Liver (tissue), 3 donors: ENCODE measurements around the gene VWCE.

Experiments used
- GABPA ChIP-seq, 2 donors: IDR thresholded peaks in 1 of 2; conservative IDR thresholded peaks in 1 of 2; 2 replicates each; pipeline ENCODE4 v1.6.1; 2016; ENCODE audit warnings: antibody characterized with exemption in 2 of 2, mild to moderate bottlenecking in 1 of 2, moderate library complexity in 1 of 2
- JUND ChIP-seq, 2 donors: IDR thresholded peaks; 2 replicates each; pipeline ENCODE4 v1.6.1; 2016; ENCODE audit warnings: antibody characterized with exemption in 2 of 2
- RAD21 ChIP-seq, 2 donors: IDR thresholded peaks; 2 replicates each; pipeline ENCODE4 v1.6.1; 2016; ENCODE audit warnings: antibody characterized with exemption in 2 of 2, mild to moderate bottlenecking in 2 of 2
- RXRA ChIP-seq, 2 donors: IDR thresholded peaks; 2 replicates each; pipeline ENCODE4 v1.6.1; 2017 to 2018; ENCODE audit warnings: antibody characterized with exemption in 2 of 2, mild to moderate bottlenecking in 1 of 2
- TAF1 ChIP-seq: conservative IDR thresholded peaks from 2 replicates; pipeline ENCODE4 v1.6.1; 2016; ENCODE audit warnings: antibody characterized with exemption, mild to moderate bottlenecking
- TF ChIP-seq, protein P1 (sequence below): fragments of 150-350 bp; IDR thresholded peaks from 2 replicates; pipeline ENCODE4 v1.5.1; 2017; ENCODE audit warnings: improper control_type of control experiment, low read depth, low read length; ENCODE audit not compliant: missing input control
- TF ChIP-seq, protein P2 (sequence below): IDR thresholded peaks from 2 replicates; pipeline ENCODE4 v1.6.1; 2016; ENCODE audit warnings: antibody characterized with exemption
- TF ChIP-seq, protein P3 (sequence below): IDR thresholded peaks from 2 replicates; pipeline ENCODE4 v1.6.1; 2016; ENCODE audit warnings: antibody characterized with exemption, mild to moderate bottlenecking
- TF ChIP-seq, protein P4 (sequence below): IDR thresholded peaks from 2 replicates; pipeline ENCODE4 v1.6.1; 2016; ENCODE audit warnings: antibody characterized with exemption
- donor health status: healthy.
- donor health status: healthy.

DNA sequence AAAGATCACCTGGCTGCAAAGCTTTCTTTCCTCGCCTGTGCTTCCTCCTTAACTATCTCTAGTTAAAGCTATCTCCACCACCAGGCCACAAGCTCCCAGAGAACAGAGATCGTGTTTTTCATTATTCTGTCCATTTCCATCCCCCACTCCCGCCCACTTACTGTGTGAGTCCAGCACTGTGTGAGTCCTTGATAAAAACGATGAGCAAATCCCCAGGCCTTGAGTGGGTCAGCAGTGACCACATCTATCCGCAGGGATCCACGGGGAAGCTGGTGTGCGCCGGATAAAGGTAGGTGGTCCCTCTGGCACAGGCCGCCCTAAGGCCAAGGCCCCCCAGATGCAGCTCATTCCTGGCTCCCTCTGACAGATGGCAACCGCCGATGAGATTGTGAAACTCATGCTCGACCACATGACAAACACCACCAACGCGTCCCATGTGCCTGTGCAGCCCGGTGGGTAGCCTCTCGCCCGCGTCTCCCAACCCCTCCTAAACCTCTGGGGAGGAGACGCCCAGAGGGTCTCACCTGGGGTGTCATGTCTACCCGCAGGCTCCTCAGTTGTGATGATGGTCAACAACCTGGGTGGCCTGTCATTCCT, 47.2 kb upstream of the VWCE start:
- TF ChIP-seq, protein P1, sequence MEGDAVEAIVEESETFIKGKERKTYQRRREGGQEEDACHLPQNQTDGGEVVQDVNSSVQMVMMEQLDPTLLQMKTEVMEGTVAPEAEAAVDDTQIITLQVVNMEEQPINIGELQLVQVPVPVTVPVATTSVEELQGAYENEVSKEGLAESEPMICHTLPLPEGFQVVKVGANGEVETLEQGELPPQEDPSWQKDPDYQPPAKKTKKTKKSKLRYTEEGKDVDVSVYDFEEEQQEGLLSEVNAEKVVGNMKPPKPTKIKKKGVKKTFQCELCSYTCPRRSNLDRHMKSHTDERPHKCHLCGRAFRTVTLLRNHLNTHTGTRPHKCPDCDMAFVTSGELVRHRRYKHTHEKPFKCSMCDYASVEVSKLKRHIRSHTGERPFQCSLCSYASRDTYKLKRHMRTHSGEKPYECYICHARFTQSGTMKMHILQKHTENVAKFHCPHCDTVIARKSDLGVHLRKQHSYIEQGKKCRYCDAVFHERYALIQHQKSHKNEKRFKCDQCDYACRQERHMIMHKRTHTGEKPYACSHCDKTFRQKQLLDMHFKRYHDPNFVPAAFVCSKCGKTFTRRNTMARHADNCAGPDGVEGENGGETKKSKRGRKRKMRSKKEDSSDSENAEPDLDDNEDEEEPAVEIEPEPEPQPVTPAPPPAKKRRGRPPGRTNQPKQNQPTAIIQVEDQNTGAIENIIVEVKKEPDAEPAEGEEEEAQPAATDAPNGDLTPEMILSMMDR: no peak
- TF ChIP-seq RAD21 (IDR thresholded peaks at IDR 0.05) (no peak), TAF1 (no peak), JUND (IDR thresholded peaks at IDR 0.05) (no peak), GABPA (IDR thresholded peaks at IDR 0.05 in 1 of 2, conservative IDR thresholded peaks at IDR 0.05 in 1 of 2) (no peak), RXRA (IDR thresholded peaks at IDR 0.05) (no peak)
- TF ChIP-seq, protein P2, sequence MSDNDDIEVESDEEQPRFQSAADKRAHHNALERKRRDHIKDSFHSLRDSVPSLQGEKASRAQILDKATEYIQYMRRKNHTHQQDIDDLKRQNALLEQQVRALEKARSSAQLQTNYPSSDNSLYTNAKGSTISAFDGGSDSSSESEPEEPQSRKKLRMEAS: no peak
- TF ChIP-seq, protein P3, sequence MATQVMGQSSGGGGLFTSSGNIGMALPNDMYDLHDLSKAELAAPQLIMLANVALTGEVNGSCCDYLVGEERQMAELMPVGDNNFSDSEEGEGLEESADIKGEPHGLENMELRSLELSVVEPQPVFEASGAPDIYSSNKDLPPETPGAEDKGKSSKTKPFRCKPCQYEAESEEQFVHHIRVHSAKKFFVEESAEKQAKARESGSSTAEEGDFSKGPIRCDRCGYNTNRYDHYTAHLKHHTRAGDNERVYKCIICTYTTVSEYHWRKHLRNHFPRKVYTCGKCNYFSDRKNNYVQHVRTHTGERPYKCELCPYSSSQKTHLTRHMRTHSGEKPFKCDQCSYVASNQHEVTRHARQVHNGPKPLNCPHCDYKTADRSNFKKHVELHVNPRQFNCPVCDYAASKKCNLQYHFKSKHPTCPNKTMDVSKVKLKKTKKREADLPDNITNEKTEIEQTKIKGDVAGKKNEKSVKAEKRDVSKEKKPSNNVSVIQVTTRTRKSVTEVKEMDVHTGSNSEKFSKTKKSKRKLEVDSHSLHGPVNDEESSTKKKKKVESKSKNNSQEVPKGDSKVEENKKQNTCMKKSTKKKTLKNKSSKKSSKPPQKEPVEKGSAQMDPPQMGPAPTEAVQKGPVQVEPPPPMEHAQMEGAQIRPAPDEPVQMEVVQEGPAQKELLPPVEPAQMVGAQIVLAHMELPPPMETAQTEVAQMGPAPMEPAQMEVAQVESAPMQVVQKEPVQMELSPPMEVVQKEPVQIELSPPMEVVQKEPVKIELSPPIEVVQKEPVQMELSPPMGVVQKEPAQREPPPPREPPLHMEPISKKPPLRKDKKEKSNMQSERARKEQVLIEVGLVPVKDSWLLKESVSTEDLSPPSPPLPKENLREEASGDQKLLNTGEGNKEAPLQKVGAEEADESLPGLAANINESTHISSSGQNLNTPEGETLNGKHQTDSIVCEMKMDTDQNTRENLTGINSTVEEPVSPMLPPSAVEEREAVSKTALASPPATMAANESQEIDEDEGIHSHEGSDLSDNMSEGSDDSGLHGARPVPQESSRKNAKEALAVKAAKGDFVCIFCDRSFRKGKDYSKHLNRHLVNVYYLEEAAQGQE: no peak
- TF ChIP-seq, protein P4, sequence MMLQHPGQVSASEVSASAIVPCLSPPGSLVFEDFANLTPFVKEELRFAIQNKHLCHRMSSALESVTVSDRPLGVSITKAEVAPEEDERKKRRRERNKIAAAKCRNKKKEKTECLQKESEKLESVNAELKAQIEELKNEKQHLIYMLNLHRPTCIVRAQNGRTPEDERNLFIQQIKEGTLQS: no peak
